H9 (cell line): ENCODE data around the gene TBC1D5. TPM values are rescaled to one million over a fixed set of nuclear protein-coding genes. Genes with fewer than 3 reads are reported as not detected.

Experiments used
- DNase-seq: peaks from one replicate; pipeline ENCODE4 v3.0.0-alpha.2; 2017
- H2AFZ ChIP-seq: one replicate; pipeline ENCODE4 v1.6.1; 2013; ENCODE audit warnings: mild to moderate bottlenecking, low read length, control low read depth, moderate library complexity
- H2AK5ac ChIP-seq: 2 replicates; pipeline ENCODE4 v1.6.1; 2013; ENCODE audit warnings: low read length, control low read depth, mixed read lengths; ENCODE audit not compliant: insufficient read length
- H2BK120ac ChIP-seq: one replicate; pipeline ENCODE4 v1.6.1; 2013; ENCODE audit warnings: low read depth, mild to moderate bottlenecking, low read length, control low read depth, inconsistent platforms; ENCODE audit not compliant: poor library complexity, severe bottlenecking
- H2BK12ac ChIP-seq: 2 replicates; pipeline ENCODE4 v1.6.1; 2013; ENCODE audit warnings: low read length, control low read depth, mixed read lengths, low read depth; ENCODE audit not compliant: insufficient read length
- H2BK15ac ChIP-seq: 2 replicates; pipeline ENCODE4 v1.6.1; 2013; ENCODE audit warnings: low read depth, low read length, control low read depth
- H2BK20ac ChIP-seq: one replicate; pipeline ENCODE4 v1.6.1; 2013; ENCODE audit warnings: low read depth, mild to moderate bottlenecking, low read length, control low read depth, inconsistent platforms; ENCODE audit not compliant: poor library complexity, severe bottlenecking
- H2BK5ac ChIP-seq: 2 replicates; pipeline ENCODE4 v1.6.1; 2013; ENCODE audit warnings: low read length, control low read depth, mixed read lengths; ENCODE audit not compliant: insufficient read length
- H3K14ac ChIP-seq: 2 replicates; pipeline ENCODE4 v1.6.1; 2013; ENCODE audit warnings: low read length, control low read depth; ENCODE audit not compliant: insufficient read depth
- H3K18ac ChIP-seq: 2 replicates; pipeline ENCODE4 v1.6.1; 2013; ENCODE audit warnings: low read depth, mild to moderate bottlenecking, mixed read lengths, low read length, control low read depth; ENCODE audit not compliant: insufficient read length
- H3K23ac ChIP-seq: 2 replicates; pipeline ENCODE4 v1.6.1; 2013; ENCODE audit warnings: low read length, control low read depth, mixed read lengths, low read depth; ENCODE audit not compliant: insufficient read length
- H3K23me2 ChIP-seq: 2 replicates; pipeline ENCODE4 v1.6.1; 2013; ENCODE audit warnings: low read depth, mild to moderate bottlenecking, mixed read lengths, low read length, control low read depth; ENCODE audit not compliant: insufficient read length, poor library complexity, severe bottlenecking
- H3K27ac ChIP-seq: 2 replicates; pipeline ENCODE4 v1.5.1; 2013; ENCODE audit warnings: low read length, control low read depth, mixed read lengths, low read depth; ENCODE audit not compliant: insufficient read length
- H3K27me3 ChIP-seq: 2 replicates; pipeline ENCODE4 v1.6.1; 2013; ENCODE audit warnings: low read length, control low read depth, inconsistent platforms; ENCODE audit not compliant: insufficient read depth
- H3K4ac ChIP-seq: 2 replicates; pipeline ENCODE4 v1.6.1; 2013; ENCODE audit warnings: low read depth, mild to moderate bottlenecking, control low read depth, inconsistent platforms, low read length, moderate library complexity
- H3K4me1 ChIP-seq: 2 replicates; pipeline ENCODE4 v1.6.1; 2013; ENCODE audit warnings: low read length, control low read depth, inconsistent platforms; ENCODE audit not compliant: insufficient read depth
- H3K4me2 ChIP-seq: 2 replicates; pipeline ENCODE4 v1.6.1; 2013; ENCODE audit warnings: low read length, control low read depth, mixed read lengths; ENCODE audit not compliant: insufficient read length, insufficient read depth
- H3K56ac ChIP-seq: 2 replicates; pipeline ENCODE4 v1.6.1; 2013; ENCODE audit warnings: low read depth, mild to moderate bottlenecking, mixed read lengths, low read length, control low read depth; ENCODE audit not compliant: insufficient read length
- H3K79me1 ChIP-seq: 2 replicates; pipeline ENCODE4 v1.6.1; 2013; ENCODE audit warnings: low read depth, mild to moderate bottlenecking, moderate library complexity, low read length, control low read depth, inconsistent platforms; ENCODE audit not compliant: insufficient read depth, poor library complexity, severe bottlenecking
- H3K79me2 ChIP-seq: 2 replicates; pipeline ENCODE4 v1.6.1; 2013; ENCODE audit warnings: low read length, control low read depth, inconsistent platforms; ENCODE audit not compliant: insufficient read depth
- H3K9ac ChIP-seq: 2 replicates; pipeline ENCODE4 v1.6.1; 2013; ENCODE audit warnings: low read length, control low read depth, mixed read lengths; ENCODE audit not compliant: insufficient read length; ENCODE audit errors: extremely low read depth
- H3K9me3 ChIP-seq: one replicate; pipeline ENCODE4 v1.6.1; 2013; ENCODE audit warnings: low read depth, low read length, inconsistent platforms; ENCODE audit not compliant: control insufficient read depth
- H3T11ph ChIP-seq: one replicate; pipeline ENCODE4 v1.6.1; 2013; ENCODE audit warnings: mild to moderate bottlenecking, low read length, control low read depth, inconsistent platforms
- H4K20me1 ChIP-seq: one replicate; pipeline ENCODE4 v1.6.1; 2013; ENCODE audit not compliant: control insufficient read depth, insufficient read length, insufficient read depth
- H4K5ac ChIP-seq: 2 replicates; pipeline ENCODE4 v1.6.1; 2013; ENCODE audit warnings: low read depth, mild to moderate bottlenecking, mixed read lengths, low read length, control low read depth; ENCODE audit not compliant: insufficient read length
- H4K8ac ChIP-seq: replicated peaks from 2 replicates; pipeline ENCODE4 v1.6.1; 2013; ENCODE audit warnings: low read length, control low read depth, mixed read lengths, low read depth; ENCODE audit not compliant: insufficient read length
- H4K91ac ChIP-seq: 2 replicates; pipeline ENCODE4 v1.6.1; 2013; ENCODE audit warnings: low read depth, mild to moderate bottlenecking, moderate library complexity, mixed read lengths, low read length, control low read depth; ENCODE audit not compliant: insufficient read length
- H3K27ac Mint-ChIP-seq, 3 experiments: 2 replicates in 2 of 3; 3 replicates in 1 of 3; pipeline ENCODE4 v1.8.0; 2020 to 2021; ENCODE audit warnings: mixed read lengths in 3 of 3, mild to moderate bottlenecking in 1 of 3, moderate library complexity in 1 of 3
- H3K27me3 Mint-ChIP-seq: 2 replicates; pipeline ENCODE4 v1.8.0; 2021; ENCODE audit warnings: low read depth, mild to moderate bottlenecking, moderate library complexity, mixed read lengths
- H3K36me3 Mint-ChIP-seq, 3 experiments: 2 replicates in 2 of 3; 3 replicates in 1 of 3; pipeline ENCODE4 v1.8.0; 2020 to 2021; ENCODE audit warnings: low read depth in 3 of 3, mixed read lengths in 3 of 3; ENCODE audit not compliant: insufficient read depth in 1 of 3
- H3K4me1 Mint-ChIP-seq, 2 experiments: 2 replicates each; pipeline ENCODE4 v1.8.0; 2020; ENCODE audit warnings: mixed read lengths in 2 of 2
- H3K4me3 Mint-ChIP-seq, 2 experiments: 2 replicates in 1 of 2; 3 replicates in 1 of 2; pipeline ENCODE4 v1.8.0; 2020 to 2021; ENCODE audit warnings: mild to moderate bottlenecking in 2 of 2, mixed read lengths in 2 of 2, moderate library complexity in 1 of 2
- H3K9me3 Mint-ChIP-seq, 2 experiments: 2 replicates in 1 of 2; 3 replicates in 1 of 2; pipeline ENCODE4 v1.8.0; 2020; ENCODE audit warnings: mild to moderate bottlenecking in 2 of 2, mixed read lengths in 2 of 2, moderate library complexity in 1 of 2
- CTCF ChIP-seq: fragments of 200-600 bp; sonication (generic); conservative IDR thresholded peaks from 3 replicates; pipeline ENCODE4 v1.8.0; 2021; ENCODE audit warnings: antibody characterized with exemption, mild to moderate bottlenecking
- WGBS: extraction: QIAGEN DNeasy Blood & Tissue Kit; methylation state at CpG from one replicate; pipeline ENCODE4 v1.1.7; 2013; ENCODE audit warnings: missing lambda C conversion rate, low lambda C conversion rate, mixed read lengths; ENCODE audit not compliant: insufficient read length; ENCODE audit errors: extremely low coverage; 5-methylcytosine and 5-hydroxymethylcytosine counted together
- total RNA-seq: library from RNA; stranded (reverse); gene quantifications from 2 replicates; pipeline ENCODE4 v1.2.1, GENCODE V29; 2021

The TBC1D5 gene
- total RNA-seq, 1 experiment from 2014 or later: 25.0 TPM

DNA sequence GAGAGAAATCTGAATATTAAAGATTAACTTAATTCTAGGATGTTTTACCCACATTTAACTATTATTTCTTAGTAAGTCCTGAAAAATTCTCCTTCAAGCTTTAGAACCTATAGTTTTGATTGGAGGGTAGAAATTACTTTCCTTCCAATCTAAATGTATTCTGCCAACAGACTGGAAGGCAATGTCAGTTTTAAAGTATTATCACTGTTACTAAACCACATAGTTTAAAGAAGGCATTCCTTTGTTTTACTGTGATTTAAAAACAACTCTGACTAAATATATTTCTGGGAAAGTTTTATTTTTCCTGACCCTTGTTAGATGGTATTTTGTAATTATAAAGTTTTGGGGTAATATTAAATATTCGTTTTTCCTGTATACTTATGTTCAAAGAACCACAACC, 382.5 kb downstream of the TBC1D5 start:
- Histone ChIP-seq H3K27me3 (no peaks in the 10 kb centered on the region), H3K4me1 (0 out of 2 replicates have a peak, but pooled peaks cover 3% of the 10 kb centered on the region), H2AFZ (no peak overlapping the region), H3K9me3 (no peaks in the 10 kb centered on the region), H3K14ac (no peak overlapping the region), H2BK120ac (no peak overlapping the region), H2BK5ac (no peak overlapping the region), H2BK15ac (no peak overlapping the region), H3K79me1 (no peaks in the 10 kb centered on the region), H3K4me2 (no peak overlapping the region), H2BK12ac (no peak overlapping the region), H3K23me2 (no peaks in the 10 kb centered on the region), H3T11ph (no peak overlapping the region), H3K9ac (no peak overlapping the region), H4K5ac (no peak overlapping the region), H3K27ac (no peak overlapping the region), H3K18ac (no peak overlapping the region), H3K23ac (no peak overlapping the region), H2AK5ac (no peak overlapping the region), H4K91ac (no peak overlapping the region), H2BK20ac (no peak overlapping the region), H4K20me1 (no peaks in the 10 kb centered on the region), H3K79me2 (no peaks in the 10 kb centered on the region), H3K4ac (no peak overlapping the region), H4K8ac (no peak overlapping the region), H3K56ac (no peak overlapping the region)
- TF ChIP-seq CTCF: no peak
- no peaks in the 10 kb centered on the region for H3K9me3 Mint-ChIP-seq
- no peak overlapping the region for H3K27ac Mint-ChIP-seq
- DNase-seq: no peak
- H3K27me3 Mint-ChIP-seq: no peaks in the 10 kb centered on the region
- no peaks in the 10 kb centered on the region for H3K36me3 Mint-ChIP-seq
- no peak overlapping the region for H3K4me3 Mint-ChIP-seq
- H3K4me1 Mint-ChIP-seq: peaks cover 10 to 14% of the 10 kb centered on the region in 2 experiments
- WGBS: no CpG with 5 or more reads among the region's 1 CpG
